A549 (cell line): ENCODE measurements around the gene CHIA. TPM values are rescaled to one million over a fixed set of nuclear protein-coding genes. Genes with fewer than 3 reads are reported as not detected.

Source experiments
- ATAC-seq, 2 experiments: fragments of 200-7000 bp in 1 of 2; fragments of >200 bp in 1 of 2; cut with Nextera tagmentation in 1 of 2; cut with Tn5 transposase in 1 of 2; 3 replicates each; pipeline versions ENCODE4 v1.8.0 to v1.9.1; 2018 to 2020; ENCODE audit warnings: mild to moderate bottlenecking in 1 of 2, moderate library complexity in 1 of 2
- CTCF ChIA-PET: fragments of 300-600 bp; sonication (Branson Sonifier 250); formaldehyde crosslinking; extraction: SDS; loops from one replicate; lab custom pipeline; 2021; ENCODE audit warnings: antibody characterized with exemption, inconsistent platforms; lab: Yijun Ruan, JAX
- POLR2A ChIA-PET: fragments of 350-600 bp; formaldehyde crosslinking; extraction: SDS; loops from one replicate; lab custom pipeline; 2021; ENCODE audit warnings: antibody characterized with exemption, inconsistent platforms; lab: Yijun Ruan, JAX
- DNase-seq, 2 experiments: peaks; one replicate each; pipeline versions ENCODE4 v3.0.0 to v3.0.0-alpha.2; 2011 to 2016; ENCODE audit warnings: low read depth in 1 of 2, low spot score in 1 of 2
- FAIRE-seq: peaks from 2 replicates; lab custom pipeline; 2011; peaks lifted over from hg19 to GRCh38; lab: Jason Lieb, UNC
- H3K27ac ChIP-seq, 2 experiments: fragments of >200 bp; sonication (Bioruptor Twin); formaldehyde crosslinking; 3 replicates each; pipeline ENCODE4 v1.5.1; 2016 to 2017
- H3K4me1 ChIP-seq: fragments of >200 bp; sonication (Bioruptor Twin); formaldehyde crosslinking; 3 replicates; pipeline ENCODE4 v1.6.1; 2016
- H3K4me2 ChIP-seq: fragments of >200 bp; sonication (Bioruptor Twin); formaldehyde crosslinking; 3 replicates; pipeline ENCODE4 v1.6.1; 2016
- H3K4me3 ChIP-seq: fragments of >200 bp; sonication (Bioruptor Twin); formaldehyde crosslinking; 3 replicates; pipeline ENCODE4 v1.5.1; 2016
- H3K9me3 ChIP-seq: fragments of >200 bp; sonication (Bioruptor Twin); formaldehyde crosslinking; 3 replicates; pipeline ENCODE4 v1.6.1; 2016
- CBX2 ChIP-seq: fragments of 200-600 bp; sonication (generic); IDR thresholded peaks from 2 replicates; pipeline ENCODE4 v1.6.1; 2016; ENCODE audit warnings: low read depth, mild to moderate bottlenecking, borderline replicate concordance
- CHD4 ChIP-seq: fragments of 200-600 bp; sonication (generic); IDR thresholded peaks from 2 replicates; pipeline ENCODE4 v1.6.1; 2016; ENCODE audit warnings: antibody characterized with exemption, mild to moderate bottlenecking, borderline replicate concordance
- EHMT2 ChIP-seq: fragments of 200-600 bp; sonication (generic); IDR thresholded peaks from 2 replicates; pipeline ENCODE4 v1.6.1; 2016; ENCODE audit warnings: antibody characterized with exemption, low read depth, mild to moderate bottlenecking, moderate library complexity
- HOXB13 ChIP-seq: fragments of 250-450 bp; sonication (Bioruptor Pico); IDR thresholded peaks from 2 replicates; pipeline ENCODE4 v1.5.0; 2020; ENCODE audit warnings: low read depth, mild to moderate bottlenecking, moderate library complexity
- KDM5A ChIP-seq: fragments of 200-600 bp; sonication (generic); IDR thresholded peaks from 2 replicates; pipeline ENCODE4 v1.6.1; 2016; ENCODE audit warnings: antibody characterized with exemption, mild to moderate bottlenecking
- NPAS2 ChIP-seq: fragments of 250-450 bp; sonication (Bioruptor Pico); IDR thresholded peaks from 2 replicates; pipeline ENCODE4 v1.8.0; 2022; ENCODE audit warnings: mild to moderate bottlenecking, moderate library complexity, borderline replicate concordance
- RFX5 ChIP-seq: fragments of 450-650 bp; IDR thresholded peaks from 2 replicates; pipeline ENCODE4 v1.7.1; 2014; ENCODE audit warnings: antibody characterized with exemption, mild to moderate bottlenecking, moderate library complexity
- RNF2 ChIP-seq: fragments of 200-600 bp; sonication (generic); IDR thresholded peaks from 2 replicates; pipeline ENCODE4 v1.6.1; 2016; ENCODE audit warnings: low read depth, mild to moderate bottlenecking, antibody characterized with exemption, moderate library complexity, borderline replicate concordance
- SMC3 ChIP-seq: fragments of >200 bp; sonication (Bioruptor Twin); formaldehyde crosslinking; IDR thresholded peaks from 3 replicates; pipeline ENCODE4 v1.6.1; 2018; ENCODE audit warnings: inconsistent platforms
- SREBF2 ChIP-seq: fragments of 450-650 bp; IDR thresholded peaks from 2 replicates; pipeline ENCODE4 v1.6.1; 2014; ENCODE audit warnings: mild to moderate bottlenecking, moderate library complexity
- WGBS: methylation state at CpG from one replicate; pipeline ENCODE4 v1.1.6; 2017; ENCODE audit errors: missing lambda C conversion rate; 5-methylcytosine and 5-hydroxymethylcytosine counted together
- polyA plus RNA-seq, 4 experiments: library from polyadenylated mRNA; depleted of rRNA in 3 of 4; stranded (reverse); fragments of >200 nt; fragmentation: RNase III in 1 of 4; extraction: RNeasy Plus Mini Kit Qiagen cat#74134 plus additional on column Dnase treatment in 1 of 4; gene quantifications; 2 replicates in 3 of 4; 3 replicates in 1 of 4; pipeline ENCODE4 v1.2.3, GENCODE V29; 2011 to 2017
- small RNA-seq, 6 experiments: library from RNA; depleted of rRNA; stranded (forward); fragments of <200 nt; gene quantifications; one replicate each; pipeline ENCODE3, GENCODE V24; 2012
- TF ChIP-seq, protein P1 (sequence below): IDR thresholded peaks from 2 replicates; pipeline ENCODE4 v1.6.1; 2012
- TF ChIP-seq, protein P2 (sequence below): fragments of >200 bp; sonication (Bioruptor Twin); formaldehyde crosslinking; IDR thresholded peaks from 2 replicates; pipeline ENCODE4 v1.6.1; 2016
- TF ChIP-seq, protein P3 (sequence below): fragments of 450-650 bp; IDR thresholded peaks from 2 replicates; pipeline ENCODE4 v1.6.1; 2014; ENCODE audit warnings: antibody characterized with exemption

CHIA gene
- polyA plus RNA-seq, 2 of the 4 experiments (the other 2 are of a cell fraction) = not detected

DNA sequence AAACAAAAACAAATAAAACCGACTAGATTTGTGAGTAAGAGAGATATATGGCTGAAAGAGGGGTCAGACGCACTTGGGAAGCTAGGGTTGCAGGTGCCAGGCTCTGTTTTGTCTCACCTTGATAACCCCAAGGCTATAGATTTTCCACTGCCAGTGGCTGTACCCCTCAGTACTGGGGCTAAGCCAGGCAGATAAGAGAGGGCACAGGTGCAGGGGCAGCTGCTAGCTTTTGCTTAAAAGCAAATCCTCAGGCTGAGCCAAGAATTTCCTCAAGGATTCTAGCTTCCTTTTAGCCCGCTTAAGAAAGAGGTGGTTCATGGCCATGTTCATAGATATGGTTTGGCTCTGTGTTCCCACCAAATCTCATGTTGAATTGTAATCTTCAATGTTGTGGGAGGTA, 79.0 kb downstream of the CHIA start:
- ChIA-PET POLR2A (no interaction called here), CTCF (interaction anchor here (0.9 to 1.3 kb wide), 2 partner anchors 11 to 146 kb away, joined by 3 read pairs; no protein-coding TSS in a partner anchor)
- WGBS = 46% methylated on average over 3 of the region's 3 CpGs
- no peaks in the 10 kb centered on the region for H3K9me3 ChIP-seq
- no peak overlapping the region for H3K27ac ChIP-seq
- H3K4me3 ChIP-seq = no peak overlapping the region
- no peak for TF ChIP-seq EHMT2
- no peak for TF ChIP-seq RFX5
- TF ChIP-seq, protein P1, sequence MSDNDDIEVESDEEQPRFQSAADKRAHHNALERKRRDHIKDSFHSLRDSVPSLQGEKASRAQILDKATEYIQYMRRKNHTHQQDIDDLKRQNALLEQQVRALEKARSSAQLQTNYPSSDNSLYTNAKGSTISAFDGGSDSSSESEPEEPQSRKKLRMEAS = no peak
- TF ChIP-seq, protein P2, sequence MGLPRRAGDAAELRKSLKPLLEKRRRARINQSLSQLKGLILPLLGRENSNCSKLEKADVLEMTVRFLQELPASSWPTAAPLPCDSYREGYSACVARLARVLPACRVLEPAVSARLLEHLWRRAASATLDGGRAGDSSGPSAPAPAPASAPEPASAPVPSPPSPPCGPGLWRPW = no peak
- no peak for TF ChIP-seq CBX2
- no peak for TF ChIP-seq RNF2
- no peak for TF ChIP-seq NPAS2 (CRISPR knock-in tag)
- no peak for TF ChIP-seq CHD4
- TF ChIP-seq, protein P3, sequence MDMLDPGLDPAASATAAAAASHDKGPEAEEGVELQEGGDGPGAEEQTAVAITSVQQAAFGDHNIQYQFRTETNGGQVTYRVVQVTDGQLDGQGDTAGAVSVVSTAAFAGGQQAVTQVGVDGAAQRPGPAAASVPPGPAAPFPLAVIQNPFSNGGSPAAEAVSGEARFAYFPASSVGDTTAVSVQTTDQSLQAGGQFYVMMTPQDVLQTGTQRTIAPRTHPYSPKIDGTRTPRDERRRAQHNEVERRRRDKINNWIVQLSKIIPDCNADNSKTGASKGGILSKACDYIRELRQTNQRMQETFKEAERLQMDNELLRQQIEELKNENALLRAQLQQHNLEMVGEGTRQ = no peak
- TF ChIP-seq SREBF2 = no peak
- no peak for TF ChIP-seq SMC3
- TF ChIP-seq HOXB13 = no peak
- TF ChIP-seq KDM5A = no peak
- no peaks in the 10 kb centered on the region for H3K4me1 ChIP-seq
- H3K4me2 ChIP-seq = no peak overlapping the region
- DNase-seq = no peak
- no peak for ATAC-seq
- no peak for FAIRE-seq

Small RNA genes within 50 kb of the gene (small RNA-seq; reads per million reads assigned to genes)
- gene AL356387.2 = 0 reads per million in 6 experiments

Other genes with a start within 250 kb of the CHIA start
- gene DRAM2, start 150.8 kb upstream of the CHIA start, polyA plus RNA-seq (2011; rRNA removed) = 69.5 and 99.0 TPM in 2 replicates
- gene DRAM2, start 150.8 kb upstream of the CHIA start, polyA plus RNA-seq (2017; fragmentation: RNase III; extraction: RNeasy Plus Mini Kit Qiagen cat#74134 plus additional on column Dnase treatment) = 17.9 to 19.0 TPM (median 18.7 TPM) in 3 replicates
- gene CEPT1, start 150.6 kb upstream of the CHIA start, polyA plus RNA-seq (2011; rRNA removed) = 26.2 and 26.9 TPM in 2 replicates
- 11.8 to 12.4 TPM (median 12.3 TPM) in 3 replicates for gene CEPT1, start 150.6 kb upstream of the CHIA start, polyA plus RNA-seq (2017; fragmentation: RNase III; extraction: RNeasy Plus Mini Kit Qiagen cat#74134 plus additional on column Dnase treatment)
- gene DENND2D, start 90.2 kb upstream of the CHIA start, polyA plus RNA-seq (2011; rRNA removed) = 3.4 and 3.6 TPM in 2 replicates
- gene DENND2D, start 90.2 kb upstream of the CHIA start, polyA plus RNA-seq (2017; fragmentation: RNase III; extraction: RNeasy Plus Mini Kit Qiagen cat#74134 plus additional on column Dnase treatment) = 1.3 to 1.7 TPM (median 1.6 TPM) in 3 replicates
- 0.23 and 0.28 TPM in 2 replicates for gene CHI3L2, start 63.1 kb upstream of the CHIA start, polyA plus RNA-seq (2011; rRNA removed)
- 0.22 to 0.43 TPM (median 0.42 TPM) in 3 replicates for gene CHI3L2, start 63.1 kb upstream of the CHIA start, polyA plus RNA-seq (2017; fragmentation: RNase III; extraction: RNeasy Plus Mini Kit Qiagen cat#74134 plus additional on column Dnase treatment)
- 2.1 and 3.3 TPM in 2 replicates for gene OVGP1, start 136.9 kb downstream of the CHIA start, polyA plus RNA-seq (2011; rRNA removed)
- gene OVGP1, start 136.9 kb downstream of the CHIA start, polyA plus RNA-seq (2017; fragmentation: RNase III; extraction: RNeasy Plus Mini Kit Qiagen cat#74134 plus additional on column Dnase treatment) = 0.29 to 0.55 TPM (median 0.52 TPM) in 3 replicates
- gene WDR77, start 158.4 kb downstream of the CHIA start, polyA plus RNA-seq (2011; rRNA removed) = 122 and 157 TPM in 2 replicates
- gene WDR77, start 158.4 kb downstream of the CHIA start, polyA plus RNA-seq (2017; fragmentation: RNase III; extraction: RNeasy Plus Mini Kit Qiagen cat#74134 plus additional on column Dnase treatment) = 53.0 to 60.0 TPM (median 53.8 TPM) in 3 replicates
- gene ATP5PB, start 158.6 kb downstream of the CHIA start, polyA plus RNA-seq (2011; rRNA removed) = 300 TPM in 2 replicates
- gene ATP5PB, start 158.6 kb downstream of the CHIA start, polyA plus RNA-seq (2017; fragmentation: RNase III; extraction: RNeasy Plus Mini Kit Qiagen cat#74134 plus additional on column Dnase treatment) = 261 to 328 TPM (median 275 TPM) in 3 replicates
- gene C1orf162, start 183.1 kb downstream of the CHIA start, polyA plus RNA-seq (2011; rRNA removed) = 0.28 and 0.46 TPM in 2 replicates
- gene C1orf162, start 183.1 kb downstream of the CHIA start, polyA plus RNA-seq (2017; fragmentation: RNase III; extraction: RNeasy Plus Mini Kit Qiagen cat#74134 plus additional on column Dnase treatment) = 0.16 to 0.17 TPM (median 0.17 TPM) in 3 replicates
- not detected in 2 replicates for gene ADORA3, start 212.8 kb downstream of the CHIA start, polyA plus RNA-seq (2011; rRNA removed)
- gene ADORA3, start 212.8 kb downstream of the CHIA start, polyA plus RNA-seq (2017; fragmentation: RNase III; extraction: RNeasy Plus Mini Kit Qiagen cat#74134 plus additional on column Dnase treatment) = not detected in 3 replicates
- gene TMIGD3, start 212.8 kb downstream of the CHIA start, polyA plus RNA-seq (2011; rRNA removed) = not detected in 2 replicates
- not detected in 3 replicates for gene TMIGD3, start 212.8 kb downstream of the CHIA start, polyA plus RNA-seq (2017; fragmentation: RNase III; extraction: RNeasy Plus Mini Kit Qiagen cat#74134 plus additional on column Dnase treatment)